ENCODE data around the gene CARMIL1.

CARMIL1 gene

DNA sequence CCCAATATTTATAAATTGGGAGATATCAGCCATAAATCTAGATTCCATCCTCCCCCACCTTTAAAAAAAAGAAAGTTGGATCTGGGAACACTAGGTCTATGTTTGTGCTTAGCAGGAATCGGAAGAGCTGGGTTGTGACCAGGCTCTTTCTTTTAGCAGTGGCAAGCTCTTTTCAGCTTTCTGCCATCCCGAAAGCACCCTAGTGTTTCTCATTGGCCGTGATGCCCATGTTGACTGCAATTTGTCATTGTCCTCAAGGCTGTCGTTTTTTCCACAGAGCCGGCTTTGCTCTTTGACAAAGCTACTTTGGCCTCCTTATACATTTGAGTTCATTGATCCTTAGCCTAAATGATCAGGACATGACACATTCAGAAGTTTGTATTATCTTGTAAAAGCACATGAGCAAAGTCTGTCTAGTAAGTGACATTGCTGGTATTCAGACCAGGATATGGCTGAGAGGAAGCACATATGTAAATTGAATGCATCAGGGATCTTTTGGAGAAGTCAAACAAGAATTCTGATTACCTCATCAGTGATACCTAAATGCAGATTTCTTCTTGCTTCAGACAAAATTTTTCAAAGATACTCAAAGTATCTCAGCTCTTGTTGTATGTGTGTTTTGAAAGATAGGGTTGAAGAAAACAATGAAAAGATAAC lies 50.1 kb downstream of the CARMIL1 start:
- H3K9ac ChIP-seq (ENCODE audit: low read depth, low read length): no peak overlapping the region
- H3K9me3 ChIP-seq (ENCODE audit: control insufficient read depth, insufficient read depth, low read length): no peaks in the 10 kb centered on the region
- H3K36me3 ChIP-seq (ENCODE audit: insufficient read depth, low read length): no peaks in the 10 kb centered on the region
- peaks cover 27% of the 10 kb centered on the region for H3K4me1 ChIP-seq (ENCODE audit: insufficient read depth, low read length)

DNA sequence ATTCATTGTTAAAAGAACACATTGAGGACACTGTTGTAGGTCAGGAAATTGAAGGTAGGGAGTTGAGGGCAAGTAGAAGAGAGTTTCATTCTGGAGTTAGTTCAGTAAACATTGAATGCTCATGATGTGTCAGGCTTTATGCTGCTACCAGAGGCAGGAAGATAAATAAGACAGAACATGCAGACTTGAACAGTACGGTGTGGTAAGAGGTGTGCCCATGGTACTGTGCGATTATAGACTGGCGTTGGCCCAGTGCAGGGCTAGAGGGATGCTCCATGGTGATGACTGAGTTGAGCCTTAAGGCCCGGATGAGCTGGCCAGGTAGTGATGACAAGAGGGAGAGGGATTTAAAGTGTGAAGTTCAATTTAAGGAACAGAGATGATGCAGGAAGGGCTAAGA lies 50.8 kb downstream of the CARMIL1 start:
- peaks cover 33% of the 10 kb centered on the region for H3K4me1 ChIP-seq (ENCODE audit: insufficient read depth, low read length)

DNA sequence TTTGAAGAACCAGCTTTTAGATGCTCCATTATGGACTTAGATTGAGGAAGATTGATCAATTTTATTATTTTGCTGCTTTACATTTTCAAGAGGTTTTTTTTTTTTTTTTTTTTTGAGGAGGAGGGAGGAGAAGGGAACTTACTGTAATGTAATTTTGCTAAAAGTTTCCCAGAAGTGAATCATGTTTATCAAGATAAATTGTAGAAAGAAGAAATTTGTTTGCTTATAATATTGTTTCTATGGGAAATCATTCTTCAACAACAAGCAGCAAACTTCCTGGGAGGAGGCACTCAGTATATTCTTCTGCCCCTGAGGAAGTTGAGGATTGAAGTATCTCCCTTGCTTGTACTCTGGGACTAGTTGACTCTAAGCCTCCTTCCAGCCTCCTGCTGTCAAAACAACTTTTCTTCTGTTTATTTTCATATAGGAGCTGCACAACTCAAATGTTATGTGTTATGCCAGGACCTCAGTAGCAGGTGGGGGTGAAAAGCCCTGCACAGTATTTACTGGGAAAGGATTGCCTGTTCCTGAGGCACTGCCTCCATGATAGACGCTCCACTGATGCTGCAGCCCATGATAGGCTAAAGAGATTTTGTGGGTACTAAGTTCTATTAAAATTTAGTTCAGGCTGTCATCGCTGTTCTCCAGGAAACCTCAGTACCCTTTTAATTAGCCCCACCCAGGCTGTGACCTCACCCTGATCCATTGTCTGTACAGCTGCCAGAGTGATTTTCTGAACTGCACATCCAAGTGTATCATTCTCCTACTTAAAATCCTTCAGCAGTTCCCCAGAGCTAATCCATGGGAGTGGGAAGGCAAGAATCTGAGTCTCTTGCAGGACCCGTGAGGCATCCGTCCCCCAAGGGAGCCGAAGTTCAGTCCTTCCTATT lies 51.9 kb downstream of the CARMIL1 start:
- no peaks in the 10 kb centered on the region for H3K9me3 ChIP-seq (ENCODE audit: control insufficient read depth, insufficient read depth, low read length)
- H3K36me3 ChIP-seq (ENCODE audit: insufficient read depth, low read length): no peaks in the 10 kb centered on the region
- no peak overlapping the region for H3K9ac ChIP-seq (ENCODE audit: low read depth, low read length)
- peaks cover 36% of the 10 kb centered on the region for H3K4me1 ChIP-seq (ENCODE audit: insufficient read depth, low read length)

More for the DNA sequence above, 50.8 kb downstream of the CARMIL1 start:
- H3K9ac ChIP-seq (ENCODE audit: low read depth, low read length): no peak overlapping the region
- no peaks in the 10 kb centered on the region for H3K9me3 ChIP-seq (ENCODE audit: control insufficient read depth, insufficient read depth, low read length)
- no peaks in the 10 kb centered on the region for H3K36me3 ChIP-seq (ENCODE audit: insufficient read depth, low read length)

DNA sequence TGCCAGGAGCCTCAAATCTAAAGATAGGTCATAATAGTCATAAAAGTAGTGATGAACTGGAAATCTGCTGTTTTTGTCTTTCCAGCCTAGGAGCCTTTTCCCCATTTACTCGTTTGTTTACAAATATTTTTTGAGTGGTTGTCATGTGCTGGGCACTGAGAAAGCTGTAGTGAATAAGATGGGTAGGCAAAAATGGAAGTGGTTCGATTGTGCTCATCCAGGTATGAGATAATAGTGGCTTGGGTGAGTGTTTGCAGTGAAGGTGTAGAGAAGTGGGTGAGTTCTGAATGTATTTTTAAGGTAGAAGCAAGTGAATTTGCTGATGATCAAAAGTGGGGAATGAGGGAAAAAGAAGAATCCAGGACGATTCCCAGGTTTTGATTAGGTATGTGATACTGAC lies 53.0 kb downstream of the CARMIL1 start:
- H3K4me1 ChIP-seq (ENCODE audit: insufficient read depth, low read length): peaks cover 39% of the 10 kb centered on the region
- no peaks in the 10 kb centered on the region for H3K36me3 ChIP-seq (ENCODE audit: insufficient read depth, low read length)

DNA sequence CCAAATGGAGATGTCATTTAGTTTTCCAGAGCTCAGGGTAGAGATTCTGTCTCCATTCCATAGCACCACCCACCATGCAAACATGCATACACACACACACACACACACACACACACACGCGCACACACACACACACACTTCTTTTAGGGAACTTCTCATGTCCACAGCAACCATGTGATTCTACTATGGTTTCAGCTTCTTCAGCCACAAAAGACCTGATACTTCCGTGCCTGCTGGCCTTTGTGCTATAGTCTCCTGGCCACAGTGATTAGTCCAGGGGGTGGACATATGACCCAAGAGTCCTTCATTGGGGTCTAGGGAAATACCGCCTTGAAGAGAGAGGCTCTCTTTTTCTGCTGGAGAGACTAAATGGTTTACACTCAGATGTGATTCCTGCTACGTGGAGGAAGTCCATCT lies 53.5 kb downstream of the CARMIL1 start:
- Histone ChIP-seq H3K9me3 (ENCODE audit: control insufficient read depth, insufficient read depth, low read length) (no peaks in the 10 kb centered on the region), H3K4me1 (ENCODE audit: insufficient read depth, low read length) (peaks cover 43% of the 10 kb centered on the region), H3K36me3 (ENCODE audit: insufficient read depth, low read length) (no peaks in the 10 kb centered on the region), H3K9ac (ENCODE audit: low read depth, low read length) (no peak overlapping the region)

More for the DNA sequence above, 53.0 kb downstream of the CARMIL1 start:
- Histone ChIP-seq H3K9ac (ENCODE audit: low read depth, low read length) (no peak overlapping the region), H3K9me3 (ENCODE audit: control insufficient read depth, insufficient read depth, low read length) (no peaks in the 10 kb centered on the region)

DNA sequence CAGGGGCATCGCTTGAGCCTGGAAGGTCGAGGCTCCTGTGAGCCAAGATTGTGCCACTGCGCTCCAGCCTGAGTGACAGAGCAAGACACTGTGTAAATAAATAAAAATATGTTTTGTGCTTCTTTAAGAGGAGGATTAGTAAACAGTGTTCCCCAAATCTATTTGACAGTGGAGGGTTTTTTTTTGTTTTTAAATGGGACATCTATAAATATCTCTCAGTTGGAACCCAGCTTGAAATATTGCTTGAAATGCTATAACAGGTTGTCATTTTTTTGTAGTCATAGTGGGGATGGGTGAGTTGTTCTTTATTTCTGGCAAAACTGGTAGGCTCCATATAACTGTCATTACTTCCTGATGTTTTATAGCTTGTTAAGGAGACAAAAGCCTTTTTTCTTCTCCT lies 54.3 kb downstream of the CARMIL1 start:
- Histone ChIP-seq H3K4me1 (ENCODE audit: insufficient read depth, low read length) (peaks cover 43% of the 10 kb centered on the region), H3K36me3 (ENCODE audit: insufficient read depth, low read length) (no peaks in the 10 kb centered on the region), H3K9ac (ENCODE audit: low read depth, low read length) (no peak overlapping the region), H3K9me3 (ENCODE audit: control insufficient read depth, insufficient read depth, low read length) (no peaks in the 10 kb centered on the region)

DNA sequence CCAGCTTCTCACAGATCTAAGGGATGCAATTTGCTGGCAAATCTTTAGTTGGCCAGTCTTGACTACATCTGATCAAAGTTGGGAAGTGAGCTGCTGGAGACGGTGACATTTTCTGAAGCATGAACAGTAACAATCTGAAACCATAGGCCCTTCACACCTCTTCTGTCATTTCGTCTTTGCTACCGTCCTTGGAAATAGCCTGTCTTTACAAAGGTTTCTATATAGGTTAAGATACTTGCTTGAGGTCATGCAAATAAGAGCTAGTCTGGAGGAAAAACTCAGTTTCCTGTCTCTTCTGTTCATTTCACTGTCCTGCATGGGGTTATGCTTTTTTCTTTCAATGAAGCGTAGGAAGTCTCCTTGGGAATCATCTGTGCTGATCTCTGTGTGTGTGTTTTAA lies 55.6 kb downstream of the CARMIL1 start:
- Histone ChIP-seq H3K4me1 (ENCODE audit: insufficient read depth, low read length) (peaks cover 39% of the 10 kb centered on the region), H3K9me3 (ENCODE audit: control insufficient read depth, insufficient read depth, low read length) (no peaks in the 10 kb centered on the region), H3K36me3 (ENCODE audit: insufficient read depth, low read length) (no peaks in the 10 kb centered on the region), H3K9ac (ENCODE audit: low read depth, low read length) (no peak overlapping the region)

DNA sequence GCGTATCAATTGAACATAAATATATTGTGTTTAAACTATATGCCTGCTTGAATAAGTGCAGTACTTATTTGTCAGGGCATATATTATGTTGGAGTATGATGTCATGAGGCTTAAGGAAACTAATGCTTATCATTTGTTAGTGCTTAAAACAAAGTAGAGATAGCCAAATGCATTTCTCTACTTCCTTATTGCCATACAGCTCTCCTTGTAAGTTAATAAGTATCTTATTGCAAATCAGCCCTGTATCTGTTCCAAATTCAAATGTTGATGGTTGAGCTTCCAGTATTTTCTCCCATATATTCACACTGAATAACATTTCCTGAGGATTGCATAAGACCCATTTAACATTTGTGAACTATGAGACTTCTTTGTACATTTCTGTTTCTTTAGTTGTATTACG lies 57.8 kb downstream of the CARMIL1 start:
- H3K36me3 ChIP-seq (ENCODE audit: insufficient read depth, low read length): no peaks in the 10 kb centered on the region
- no peaks in the 10 kb centered on the region for H3K9me3 ChIP-seq (ENCODE audit: control insufficient read depth, insufficient read depth, low read length)
- no peak overlapping the region for H3K9ac ChIP-seq (ENCODE audit: low read depth, low read length)
- H3K4me1 ChIP-seq (ENCODE audit: insufficient read depth, low read length): peaks cover 43% of the 10 kb centered on the region

DNA sequence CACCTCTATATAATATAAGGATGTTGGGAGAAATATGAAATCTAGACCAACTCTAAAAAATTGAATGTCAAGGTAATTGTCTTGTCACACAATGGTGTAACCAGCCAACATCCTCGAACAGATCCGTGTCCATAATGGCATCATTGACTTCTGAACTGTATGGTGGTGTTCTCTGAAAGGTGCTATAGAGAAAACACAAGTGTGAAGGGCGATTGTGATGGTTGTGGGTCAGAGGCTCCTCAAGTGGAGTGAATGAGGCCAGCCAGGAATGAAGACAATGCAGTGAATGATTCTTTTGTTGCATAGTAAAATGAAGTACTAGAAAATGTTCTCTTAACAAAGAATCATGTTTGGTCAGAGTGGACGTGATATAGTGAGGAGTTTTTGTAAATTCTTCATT lies 58.3 kb downstream of the CARMIL1 start:
- Histone ChIP-seq H3K9ac (ENCODE audit: low read depth, low read length) (no peak overlapping the region), H3K4me1 (ENCODE audit: insufficient read depth, low read length) (peaks cover 43% of the 10 kb centered on the region)

DNA sequence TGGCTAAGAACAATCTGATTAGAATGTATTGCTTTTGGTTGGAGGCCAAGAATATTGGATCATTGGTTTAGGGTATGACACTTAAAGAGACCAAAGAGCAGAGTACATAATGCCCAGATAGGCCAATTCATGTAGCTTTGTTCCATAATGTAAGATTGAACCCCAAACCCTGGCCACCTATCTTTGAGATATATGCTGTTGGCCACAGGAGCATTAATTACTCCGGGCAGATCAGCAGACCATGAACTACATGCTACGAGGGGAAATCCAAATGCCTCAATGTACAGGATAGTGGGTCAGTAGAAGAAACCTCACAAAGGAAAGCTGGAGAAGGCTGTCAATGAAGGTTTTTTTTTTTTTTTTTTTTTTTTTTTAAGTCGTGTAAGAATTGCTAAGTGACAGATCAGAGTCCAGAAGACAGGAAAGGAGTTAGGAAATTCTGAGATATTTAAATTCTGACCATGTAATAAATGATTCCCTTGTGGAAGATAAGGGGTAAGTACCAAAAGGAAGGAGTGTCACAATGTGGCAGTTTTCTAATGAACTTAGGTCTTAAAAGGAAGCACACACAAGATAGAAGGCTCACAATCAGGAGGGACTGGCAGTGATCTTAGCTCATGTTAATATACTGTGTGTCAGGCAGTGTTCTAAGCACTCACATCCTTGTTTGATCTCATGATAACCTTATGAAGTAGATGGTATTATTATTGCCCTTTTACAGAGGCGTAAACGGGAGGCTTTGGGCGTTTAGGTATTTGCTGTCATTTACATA lies 61.4 kb downstream of the CARMIL1 start:
- no peaks in the 10 kb centered on the region for H3K9me3 ChIP-seq (ENCODE audit: control insufficient read depth, insufficient read depth, low read length)
- no peaks in the 10 kb centered on the region for H3K36me3 ChIP-seq (ENCODE audit: insufficient read depth, low read length)
- no peak overlapping the region for H3K9ac ChIP-seq (ENCODE audit: low read depth, low read length)
- H3K4me1 ChIP-seq (ENCODE audit: insufficient read depth, low read length): peaks cover 29% of the 10 kb centered on the region

More for the DNA sequence above, 58.3 kb downstream of the CARMIL1 start:
- no peaks in the 10 kb centered on the region for H3K9me3 ChIP-seq (ENCODE audit: control insufficient read depth, insufficient read depth, low read length)
- no peaks in the 10 kb centered on the region for H3K36me3 ChIP-seq (ENCODE audit: insufficient read depth, low read length)

DNA sequence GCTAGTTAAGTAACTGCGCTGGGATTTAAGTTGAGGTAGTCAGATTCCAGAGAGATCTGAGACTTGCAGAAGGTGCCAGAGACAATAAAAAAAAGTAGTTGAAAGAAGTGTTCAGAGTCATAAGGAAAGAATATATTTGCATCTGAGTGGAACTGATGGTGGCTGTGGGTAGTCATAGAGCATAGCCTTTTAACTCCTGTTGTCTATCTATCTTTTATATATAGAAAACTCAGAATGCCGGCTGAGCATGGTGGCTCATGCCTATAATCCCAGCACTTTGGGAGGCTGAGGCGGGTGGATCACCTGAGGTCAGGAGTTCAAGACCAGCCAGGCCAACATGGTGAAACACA lies 62.0 kb downstream of the CARMIL1 start:
- H3K36me3 ChIP-seq (ENCODE audit: insufficient read depth, low read length): no peaks in the 10 kb centered on the region
- H3K9ac ChIP-seq (ENCODE audit: low read depth, low read length): no peak overlapping the region
- peaks cover 31% of the 10 kb centered on the region for H3K4me1 ChIP-seq (ENCODE audit: insufficient read depth, low read length)
- H3K9me3 ChIP-seq (ENCODE audit: control insufficient read depth, insufficient read depth, low read length): no peaks in the 10 kb centered on the region

DNA sequence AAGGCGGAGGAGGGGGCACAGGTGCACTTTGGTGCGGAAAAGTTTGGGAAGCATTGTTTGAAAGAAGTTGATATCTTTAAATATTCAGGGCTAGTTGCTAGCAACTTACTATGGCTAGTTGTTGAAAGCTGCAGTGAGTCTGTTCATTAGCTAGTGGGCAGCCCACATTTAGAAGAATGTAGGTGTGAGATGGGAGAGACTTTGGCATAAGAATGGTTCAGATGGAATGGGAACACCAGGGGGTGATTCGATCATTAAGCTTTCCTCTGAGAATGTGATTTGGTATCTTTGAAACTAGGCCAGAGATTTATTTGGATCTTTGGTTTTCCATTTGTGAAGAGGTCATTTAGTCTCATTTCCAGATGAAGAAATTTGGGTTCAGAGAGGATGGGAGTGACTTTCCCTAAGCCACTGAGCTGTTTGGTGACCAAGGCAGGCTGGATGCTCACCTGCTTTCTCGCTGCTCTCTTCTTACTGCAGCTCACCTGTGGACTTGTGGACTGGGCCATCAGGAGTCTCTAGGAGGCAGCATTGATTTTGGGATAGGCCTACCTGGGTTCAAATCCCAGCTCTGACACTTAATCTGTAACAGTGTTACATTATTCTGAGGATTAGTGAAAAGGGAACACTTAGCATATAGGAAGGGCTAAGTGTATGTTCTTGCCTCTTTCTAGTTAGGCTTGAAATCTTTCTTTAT lies 62.9 kb downstream of the CARMIL1 start:
- no peak overlapping the region for H3K9ac ChIP-seq (ENCODE audit: low read depth, low read length)
- H3K4me1 ChIP-seq (ENCODE audit: insufficient read depth, low read length): peaks cover 34% of the 10 kb centered on the region
- no peaks in the 10 kb centered on the region for H3K9me3 ChIP-seq (ENCODE audit: control insufficient read depth, insufficient read depth, low read length)
- H3K36me3 ChIP-seq (ENCODE audit: insufficient read depth, low read length): no peaks in the 10 kb centered on the region

DNA sequence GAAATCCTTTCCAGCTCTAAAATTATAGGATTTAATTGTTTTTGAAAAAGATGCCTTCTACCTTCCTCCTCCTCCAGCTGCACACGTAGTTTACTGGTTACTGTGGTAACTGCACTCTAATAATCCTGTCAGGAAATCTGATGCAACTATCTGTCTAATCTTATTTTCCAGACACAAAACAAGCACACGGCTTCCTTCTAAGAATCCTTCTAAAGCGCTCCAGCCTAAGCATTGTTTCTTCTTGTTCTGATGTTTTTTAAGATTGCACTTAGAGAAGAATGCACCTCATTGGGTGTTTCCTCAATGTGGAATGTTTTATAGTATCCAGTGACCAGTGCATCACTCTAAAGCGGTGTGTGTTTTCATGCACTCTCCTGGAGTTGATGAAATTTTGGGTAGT lies 63.6 kb downstream of the CARMIL1 start:
- Histone ChIP-seq H3K9me3 (ENCODE audit: control insufficient read depth, insufficient read depth, low read length) (no peaks in the 10 kb centered on the region), H3K4me1 (ENCODE audit: insufficient read depth, low read length) (peaks cover 30% of the 10 kb centered on the region), H3K9ac (ENCODE audit: low read depth, low read length) (no peak overlapping the region)

DNA sequence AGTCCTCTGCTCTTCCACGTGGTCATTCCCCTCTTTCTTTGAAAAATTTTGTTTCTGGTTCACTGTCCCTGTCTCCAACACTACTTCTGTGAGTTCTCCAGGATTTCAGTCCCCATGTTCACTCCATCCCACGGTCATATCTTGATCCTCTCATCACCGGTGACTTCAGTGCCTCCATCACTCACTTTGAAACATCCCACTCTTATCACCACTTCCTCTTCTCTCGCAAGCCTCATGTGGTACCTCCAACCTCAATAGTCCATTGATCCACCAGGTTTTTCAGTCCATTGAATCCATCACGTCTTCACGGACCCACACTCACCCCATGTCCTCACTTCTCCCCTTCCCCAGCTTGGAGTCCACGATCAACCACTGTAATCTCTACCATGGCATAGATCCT lies 64.8 kb downstream of the CARMIL1 start:
- Histone ChIP-seq H3K4me1 (ENCODE audit: insufficient read depth, low read length) (peaks cover 30% of the 10 kb centered on the region), H3K36me3 (ENCODE audit: insufficient read depth, low read length) (no peaks in the 10 kb centered on the region), H3K9me3 (ENCODE audit: control insufficient read depth, insufficient read depth, low read length) (no peaks in the 10 kb centered on the region), H3K9ac (ENCODE audit: low read depth, low read length) (no peak overlapping the region)

More for the DNA sequence above, 63.6 kb downstream of the CARMIL1 start:
- H3K36me3 ChIP-seq (ENCODE audit: insufficient read depth, low read length): no peaks in the 10 kb centered on the region
